ENCODE measurements around the gene NAGLU.

DNA sequence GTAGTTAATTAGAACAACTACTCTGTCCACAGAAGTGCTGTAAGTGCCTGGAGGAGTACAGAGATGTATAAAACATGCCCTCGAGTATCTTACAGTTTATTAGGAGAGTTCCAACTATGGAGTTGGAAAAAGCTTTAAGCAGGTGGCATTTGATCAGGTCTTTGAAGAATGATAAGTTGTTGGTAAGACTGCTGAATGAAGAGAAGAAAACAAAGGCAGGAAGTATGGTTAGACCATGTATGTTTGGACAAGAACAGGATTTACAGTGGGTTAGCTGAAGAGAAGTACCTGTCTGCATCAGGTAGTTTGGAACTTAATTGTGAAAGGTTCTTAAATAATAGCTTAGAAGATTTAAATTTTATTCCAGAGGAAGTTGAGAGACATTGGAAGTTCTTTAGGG is 48.0 kb upstream of the NAGLU start:
- TF ChIP-seq, protein P1, sequence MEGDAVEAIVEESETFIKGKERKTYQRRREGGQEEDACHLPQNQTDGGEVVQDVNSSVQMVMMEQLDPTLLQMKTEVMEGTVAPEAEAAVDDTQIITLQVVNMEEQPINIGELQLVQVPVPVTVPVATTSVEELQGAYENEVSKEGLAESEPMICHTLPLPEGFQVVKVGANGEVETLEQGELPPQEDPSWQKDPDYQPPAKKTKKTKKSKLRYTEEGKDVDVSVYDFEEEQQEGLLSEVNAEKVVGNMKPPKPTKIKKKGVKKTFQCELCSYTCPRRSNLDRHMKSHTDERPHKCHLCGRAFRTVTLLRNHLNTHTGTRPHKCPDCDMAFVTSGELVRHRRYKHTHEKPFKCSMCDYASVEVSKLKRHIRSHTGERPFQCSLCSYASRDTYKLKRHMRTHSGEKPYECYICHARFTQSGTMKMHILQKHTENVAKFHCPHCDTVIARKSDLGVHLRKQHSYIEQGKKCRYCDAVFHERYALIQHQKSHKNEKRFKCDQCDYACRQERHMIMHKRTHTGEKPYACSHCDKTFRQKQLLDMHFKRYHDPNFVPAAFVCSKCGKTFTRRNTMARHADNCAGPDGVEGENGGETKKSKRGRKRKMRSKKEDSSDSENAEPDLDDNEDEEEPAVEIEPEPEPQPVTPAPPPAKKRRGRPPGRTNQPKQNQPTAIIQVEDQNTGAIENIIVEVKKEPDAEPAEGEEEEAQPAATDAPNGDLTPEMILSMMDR (IDR thresholded peaks at IDR 0.05), result no peak
- TF ChIP-seq ZFX (IDR thresholded peaks at IDR 0.05; ENCODE audit: borderline replicate concordance), result no peak
